ENCODE data around the gene VPS45. TPM values are rescaled to one million over a fixed set of nuclear protein-coding genes. Genes with fewer than 3 reads are reported as not detected.

The VPS45 gene
- total and polyA plus RNA-seq, 2 of the 4 experiments (the other 2 are of a cell fraction) = 32.4 to 33.3 TPM

DNA sequence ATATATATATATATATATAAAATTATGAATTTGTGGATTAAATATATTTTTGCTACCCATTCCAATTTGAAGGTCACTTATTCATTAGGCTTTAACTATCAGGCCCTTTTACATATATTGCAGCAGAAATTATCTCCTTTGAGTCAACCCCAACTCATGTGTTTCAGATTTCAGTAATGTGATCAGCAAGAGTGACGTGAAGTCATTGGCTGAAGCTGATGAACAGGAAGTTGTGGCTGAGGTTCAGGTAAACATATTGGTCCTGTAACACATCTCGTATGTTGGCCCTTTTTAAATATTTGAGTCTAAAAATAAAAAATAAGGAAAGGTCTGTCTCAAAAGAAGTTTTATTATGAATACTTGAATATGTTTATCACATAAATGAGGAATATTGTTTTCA lies 8.5 kb downstream of the VPS45 start:
- Histone ChIP-seq H4K20me1 (ENCODE audit: insufficient read depth, low read length) (no peaks in the 10 kb centered on the region), H3K4me3 (ENCODE audit: insufficient read depth, low read depth, low read length) (no peak overlapping the region), H2BK120ac (ENCODE audit: low read depth, low read length) (no peak overlapping the region), H3K27ac (ENCODE audit: insufficient read depth, low read length) (no peak overlapping the region), H2BK5ac (ENCODE audit: low read depth, low read length, poor library complexity, severe bottlenecking) (peak overlapping the region; percentile 62), H4K8ac (ENCODE audit: low read depth in 2 of 2, low read length in 2 of 2) (no peak overlapping the region), H3K4me2 (ENCODE audit: low read depth, low read length) (no peak overlapping the region), H3K36me3 (ENCODE audit: control insufficient read depth, insufficient read depth, low read length) (peaks cover 9% of the 10 kb centered on the region), H2AK5ac (ENCODE audit: low read depth, low read length) (0 out of 2 replicates have a peak overlapping the region, but pooled peaks have one; percentile 67), H3K79me1 (ENCODE audit: low read depth in 1 of 2, low read length in 2 of 2) (peaks cover 2 to 6% of the 10 kb centered on the region in 2 experiments; a peak in 2 of 4 replicates), H3K9me3 (ENCODE audit: control insufficient read depth, insufficient read depth, low read length) (no peaks in the 10 kb centered on the region), H2BK15ac (ENCODE audit: low read depth, low read length) (no peak overlapping the region; the same call in 2 of the 3 replicates), H3K4ac (ENCODE audit: low read depth, low read length) (no peak overlapping the region), H3K9ac (ENCODE audit: low read depth, low read length) (no peak overlapping the region), H3K9me1 (ENCODE audit: insufficient read depth, low read length) (no peaks in the 10 kb centered on the region), H3K27me3 (ENCODE audit: control insufficient read depth, insufficient read depth, low read length) (no peaks in the 10 kb centered on the region), H3K23ac (ENCODE audit: low read depth, low read length) (no peak overlapping the region), H3K4me1 (ENCODE audit: control insufficient read depth, insufficient read depth, low read length) (no peaks in the 10 kb centered on the region), H3K56ac (ENCODE audit: extremely low read depth, insufficient read depth, low read length) (no peak overlapping the region), H3K14ac (replicated peaks; ENCODE audit: low read depth, low read length) (peak overlapping the region; percentile 31; the same call in 1 of the 2 replicates), H4K91ac (ENCODE audit: insufficient read depth, low read depth, low read length) (no peak overlapping the region), H2AK9ac (replicated peaks; ENCODE audit: low read depth, low read length, poor library complexity) (no peak overlapping the region), H3K18ac (ENCODE audit: low read depth, low read length) (no peak overlapping the region), H2BK20ac (ENCODE audit: low read depth, low read length) (no peak overlapping the region), H4K5ac (ENCODE audit: low read depth, low read length) (no peak overlapping the region), H2AFZ (replicated peaks; ENCODE audit: low read length, poor library complexity) (no peak overlapping the region)
- dilution Hi-C loops (cut with HindIII; ENCODE audit: low sequenced_read_pairs, unreplicated experiment) (no loop called here), intact Hi-C loops (cut with micrococcal nuclease) (no loop called here), in situ Hi-C loops (cut with MboI; ENCODE audit: low sequenced_read_pairs) (no loop called here)
- no peak for TF ChIP-seq NFE2L2 (IDR thresholded peaks at IDR 0.05; ENCODE audit: low read depth, low read length)
- no peak for TF ChIP-seq POLR2A (IDR thresholded peaks at IDR 0.05; ENCODE audit: low read depth, low read length)
- no peak for TF ChIP-seq RFX5 (IDR thresholded peaks at IDR 0.05; ENCODE audit: low read depth, low read length)
- TF ChIP-seq RCOR1 (IDR thresholded peaks at IDR 0.05; ENCODE audit: insufficient replicate concordance, low read length) = no peak
- no peak for TF ChIP-seq SMC3 (IDR thresholded peaks at IDR 0.05; ENCODE audit: low read depth, low read length)
- TF ChIP-seq MXI1 (IDR thresholded peaks at IDR 0.05; ENCODE audit: borderline replicate concordance, low read depth, low read length) = no peak
- TF ChIP-seq, protein P1, sequence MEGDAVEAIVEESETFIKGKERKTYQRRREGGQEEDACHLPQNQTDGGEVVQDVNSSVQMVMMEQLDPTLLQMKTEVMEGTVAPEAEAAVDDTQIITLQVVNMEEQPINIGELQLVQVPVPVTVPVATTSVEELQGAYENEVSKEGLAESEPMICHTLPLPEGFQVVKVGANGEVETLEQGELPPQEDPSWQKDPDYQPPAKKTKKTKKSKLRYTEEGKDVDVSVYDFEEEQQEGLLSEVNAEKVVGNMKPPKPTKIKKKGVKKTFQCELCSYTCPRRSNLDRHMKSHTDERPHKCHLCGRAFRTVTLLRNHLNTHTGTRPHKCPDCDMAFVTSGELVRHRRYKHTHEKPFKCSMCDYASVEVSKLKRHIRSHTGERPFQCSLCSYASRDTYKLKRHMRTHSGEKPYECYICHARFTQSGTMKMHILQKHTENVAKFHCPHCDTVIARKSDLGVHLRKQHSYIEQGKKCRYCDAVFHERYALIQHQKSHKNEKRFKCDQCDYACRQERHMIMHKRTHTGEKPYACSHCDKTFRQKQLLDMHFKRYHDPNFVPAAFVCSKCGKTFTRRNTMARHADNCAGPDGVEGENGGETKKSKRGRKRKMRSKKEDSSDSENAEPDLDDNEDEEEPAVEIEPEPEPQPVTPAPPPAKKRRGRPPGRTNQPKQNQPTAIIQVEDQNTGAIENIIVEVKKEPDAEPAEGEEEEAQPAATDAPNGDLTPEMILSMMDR (conservative IDR thresholded peaks at IDR 0.05; ENCODE audit: low read depth, low read length) = no peak
- TF ChIP-seq CEBPB (IDR thresholded peaks at IDR 0.05; ENCODE audit: low read depth, low read length) = no peak
- no peak for TF ChIP-seq MAZ (IDR thresholded peaks at IDR 0.05; ENCODE audit: borderline replicate concordance, low read depth, low read length)
- TF ChIP-seq, protein P2, sequence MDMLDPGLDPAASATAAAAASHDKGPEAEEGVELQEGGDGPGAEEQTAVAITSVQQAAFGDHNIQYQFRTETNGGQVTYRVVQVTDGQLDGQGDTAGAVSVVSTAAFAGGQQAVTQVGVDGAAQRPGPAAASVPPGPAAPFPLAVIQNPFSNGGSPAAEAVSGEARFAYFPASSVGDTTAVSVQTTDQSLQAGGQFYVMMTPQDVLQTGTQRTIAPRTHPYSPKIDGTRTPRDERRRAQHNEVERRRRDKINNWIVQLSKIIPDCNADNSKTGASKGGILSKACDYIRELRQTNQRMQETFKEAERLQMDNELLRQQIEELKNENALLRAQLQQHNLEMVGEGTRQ (IDR thresholded peaks at IDR 0.05; ENCODE audit: low read depth, low read length) = no peak
- TF ChIP-seq CHD1 (IDR thresholded peaks at IDR 0.05; ENCODE audit: low read depth, low read length) = no peak
- TF ChIP-seq, protein P3, sequence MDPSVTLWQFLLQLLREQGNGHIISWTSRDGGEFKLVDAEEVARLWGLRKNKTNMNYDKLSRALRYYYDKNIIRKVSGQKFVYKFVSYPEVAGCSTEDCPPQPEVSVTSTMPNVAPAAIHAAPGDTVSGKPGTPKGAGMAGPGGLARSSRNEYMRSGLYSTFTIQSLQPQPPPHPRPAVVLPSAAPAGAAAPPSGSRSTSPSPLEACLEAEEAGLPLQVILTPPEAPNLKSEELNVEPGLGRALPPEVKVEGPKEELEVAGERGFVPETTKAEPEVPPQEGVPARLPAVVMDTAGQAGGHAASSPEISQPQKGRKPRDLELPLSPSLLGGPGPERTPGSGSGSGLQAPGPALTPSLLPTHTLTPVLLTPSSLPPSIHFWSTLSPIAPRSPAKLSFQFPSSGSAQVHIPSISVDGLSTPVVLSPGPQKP (IDR thresholded peaks at IDR 0.05; ENCODE audit: borderline replicate concordance, low read depth, low read length) = no peak
- no CpG with 5 or more reads among the region's 2 CpGs for WGBS, 2 experiments (ENCODE audit: extremely low coverage in 2 of 2, insufficient read length in 1 of 2)
- ChIA-PET POLR2A (ENCODE audit: unreplicated experiment) (no interaction called here), CTCF (no interaction called here)
- peak; percentile 79 for DNase-seq
- BruUV-seq (replicated peaks) = no TSS peak
- ATAC-seq (ENCODE audit: low read depth) = no peak
